ENCODE measurements around the gene AOC1. TPM values are rescaled to one million over a fixed set of nuclear protein-coding genes. Genes with fewer than 3 reads are reported as not detected.
"Not testable (repeated sequence)": the region's sequence is repeated elsewhere in the genome, so short reads cannot be mapped to it uniquely, and the experiment has no call there.

Gene AOC1
- total RNA-seq, 4 donors from 2014 or later: 0.69 TPM; not detected in 2

DNA sequence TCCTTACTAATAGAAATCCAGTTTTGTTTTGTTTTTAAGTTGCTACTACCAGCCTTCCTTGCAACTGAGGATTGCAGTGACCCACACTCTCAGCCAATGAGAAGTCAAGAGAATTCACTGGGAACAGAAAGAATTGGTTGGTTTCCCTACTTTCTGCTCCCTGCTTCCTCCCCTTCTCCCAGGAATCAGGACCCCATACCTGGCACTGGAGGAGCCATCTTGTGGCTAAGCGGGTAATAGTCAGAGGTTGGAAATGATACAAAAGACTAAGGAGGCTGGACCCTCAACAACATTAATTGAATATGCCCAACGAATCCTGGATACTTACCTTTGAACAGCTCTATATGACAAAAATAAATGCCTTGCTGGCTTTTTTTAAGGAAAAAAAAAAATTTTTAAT lies 45.5 kb upstream of the AOC1 start:
- H3K27ac ChIP-seq: no peak overlapping the region
- H3K9me3 ChIP-seq: peaks cover 0 to 24% (median 0%) of the 10 kb centered on the region in 3 donors
- no peaks in the 10 kb centered on the region for H3K4me1 ChIP-seq
- peaks cover 41% of the 10 kb centered on the region for H3K27me3 ChIP-seq
- H3K4me3 ChIP-seq: no peak overlapping the region
- 71 to 91% methylated on average over 1 to 2 of the region's 2 CpGs for WGBS, 2 donors (ENCODE audit: low coverage in 1 of 2)
- H3K36me3 ChIP-seq: peaks cover 0 to 31% of the 10 kb centered on the region in 2 donors
- ATAC-seq: no peak
- TF ChIP-seq POLR2AphosphoS5 (IDR thresholded peaks at IDR 0.05) (no peak), EP300 (IDR thresholded peaks at IDR 0.05) (no peak), POLR2A (IDR thresholded peaks at IDR 0.05) (no peak)
- TF ChIP-seq, protein P1, sequence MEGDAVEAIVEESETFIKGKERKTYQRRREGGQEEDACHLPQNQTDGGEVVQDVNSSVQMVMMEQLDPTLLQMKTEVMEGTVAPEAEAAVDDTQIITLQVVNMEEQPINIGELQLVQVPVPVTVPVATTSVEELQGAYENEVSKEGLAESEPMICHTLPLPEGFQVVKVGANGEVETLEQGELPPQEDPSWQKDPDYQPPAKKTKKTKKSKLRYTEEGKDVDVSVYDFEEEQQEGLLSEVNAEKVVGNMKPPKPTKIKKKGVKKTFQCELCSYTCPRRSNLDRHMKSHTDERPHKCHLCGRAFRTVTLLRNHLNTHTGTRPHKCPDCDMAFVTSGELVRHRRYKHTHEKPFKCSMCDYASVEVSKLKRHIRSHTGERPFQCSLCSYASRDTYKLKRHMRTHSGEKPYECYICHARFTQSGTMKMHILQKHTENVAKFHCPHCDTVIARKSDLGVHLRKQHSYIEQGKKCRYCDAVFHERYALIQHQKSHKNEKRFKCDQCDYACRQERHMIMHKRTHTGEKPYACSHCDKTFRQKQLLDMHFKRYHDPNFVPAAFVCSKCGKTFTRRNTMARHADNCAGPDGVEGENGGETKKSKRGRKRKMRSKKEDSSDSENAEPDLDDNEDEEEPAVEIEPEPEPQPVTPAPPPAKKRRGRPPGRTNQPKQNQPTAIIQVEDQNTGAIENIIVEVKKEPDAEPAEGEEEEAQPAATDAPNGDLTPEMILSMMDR (IDR thresholded peaks at IDR 0.05): no peak

DNA sequence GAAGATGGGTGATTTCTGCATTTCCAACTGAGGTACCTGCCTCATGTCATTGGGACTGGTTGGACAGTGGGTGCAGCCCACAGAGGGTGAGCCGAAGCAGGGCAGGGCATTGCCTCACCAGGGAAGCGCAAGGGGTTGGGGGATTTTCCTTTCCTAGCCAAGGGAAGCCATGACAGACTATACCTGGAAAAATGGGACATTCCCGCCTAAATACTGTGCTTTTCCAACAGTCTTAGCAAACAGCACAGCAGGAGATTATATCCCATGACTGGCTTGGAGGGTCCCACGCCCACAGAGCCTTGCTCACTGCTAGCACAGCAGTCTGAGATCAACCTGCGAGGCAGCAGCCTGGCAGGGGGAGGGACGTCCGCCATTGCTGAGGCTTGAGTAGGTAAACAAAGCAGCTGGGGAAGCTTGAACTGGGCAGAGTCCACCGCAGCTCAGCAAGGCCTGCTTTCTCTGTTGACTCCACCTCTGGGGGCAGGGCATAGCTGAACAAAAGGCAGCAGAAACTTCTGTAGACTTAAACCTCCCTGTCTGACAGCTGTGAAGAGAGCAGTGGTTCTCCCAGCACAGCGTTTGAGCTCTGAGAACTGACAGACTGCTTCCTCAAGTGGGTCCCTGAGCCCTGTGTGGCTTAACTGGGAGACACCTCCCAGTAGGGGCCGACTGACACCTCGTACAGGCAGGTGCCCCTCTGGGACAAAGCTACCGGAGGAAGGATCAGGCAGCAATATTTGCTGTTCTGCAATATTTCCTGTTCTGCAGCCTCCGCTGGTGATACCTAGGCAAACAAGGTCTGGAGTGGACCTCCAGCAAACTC lies 44.5 kb upstream of the AOC1 start:
- not testable (repeated sequence) for H3K4me3 ChIP-seq, H3K27ac ChIP-seq, H3K4me1 ChIP-seq, ATAC-seq
- H3K36me3 ChIP-seq: peaks cover 0 to 26% of the 10 kb centered on the region in 2 donors
- H3K27me3 ChIP-seq: peaks cover 31% of the 10 kb centered on the region
- WGBS, 2 donors (ENCODE audit: low coverage in 1 of 2): 90% methylated on average over 2 of the region's 13 CpGs; no CpG with 5 or more reads in 1 of the 2 donors
- peaks cover 0 to 24% (median 0%) of the 10 kb centered on the region in 3 donors for H3K9me3 ChIP-seq

DNA sequence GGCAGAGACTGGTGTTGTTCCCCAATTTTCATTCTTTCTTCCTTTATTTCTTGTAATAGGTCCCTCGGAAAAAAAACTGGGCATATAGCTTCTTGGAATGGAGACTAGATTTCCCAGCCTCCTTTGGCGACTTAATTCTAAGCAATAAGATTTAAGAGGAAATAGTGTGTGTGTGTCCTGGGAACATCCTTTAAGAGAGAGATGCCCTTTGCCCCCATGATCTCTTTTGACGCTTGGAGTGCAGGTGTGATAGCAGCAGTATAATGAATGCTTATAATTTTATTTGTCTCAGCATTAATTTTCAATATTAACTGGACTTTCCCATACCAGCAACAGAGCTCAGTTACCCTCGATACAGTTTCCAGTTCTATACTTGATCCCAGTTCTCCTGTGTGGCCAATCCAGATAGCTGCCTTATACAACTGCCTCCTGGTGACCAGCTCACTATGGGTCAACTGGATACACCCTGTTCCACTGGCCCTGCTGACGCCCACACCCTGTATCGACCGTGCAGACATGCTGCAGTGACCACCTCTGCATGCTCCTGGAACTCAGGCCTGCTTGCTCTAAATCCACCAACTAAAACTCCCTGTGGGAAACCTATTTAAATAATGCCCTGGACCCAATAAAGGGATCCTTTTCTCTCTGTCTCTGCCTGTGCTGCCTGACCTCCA lies 37.9 kb upstream of the AOC1 start:
- Histone ChIP-seq H3K36me3 (no peaks in the 10 kb centered on the region), H3K4me3 (no peak overlapping the region), H3K9me3 (peaks cover 0 to 29% (median 0%) of the 10 kb centered on the region in 3 donors), H3K27me3 (peaks cover 8% of the 10 kb centered on the region), H3K27ac (no peak overlapping the region), H3K4me1 (no peaks in the 10 kb centered on the region)
- TF ChIP-seq, protein P1 (IDR thresholded peaks at IDR 0.05): no peak
- TF ChIP-seq POLR2AphosphoS5 (IDR thresholded peaks at IDR 0.05) (no peak), EP300 (IDR thresholded peaks at IDR 0.05) (no peak), POLR2A (IDR thresholded peaks at IDR 0.05) (no peak)
- 70 to 80% methylated on average over 2 to 7 of the region's 7 CpGs for WGBS, 2 donors (ENCODE audit: low coverage in 1 of 2)
- no peak for ATAC-seq

DNA sequence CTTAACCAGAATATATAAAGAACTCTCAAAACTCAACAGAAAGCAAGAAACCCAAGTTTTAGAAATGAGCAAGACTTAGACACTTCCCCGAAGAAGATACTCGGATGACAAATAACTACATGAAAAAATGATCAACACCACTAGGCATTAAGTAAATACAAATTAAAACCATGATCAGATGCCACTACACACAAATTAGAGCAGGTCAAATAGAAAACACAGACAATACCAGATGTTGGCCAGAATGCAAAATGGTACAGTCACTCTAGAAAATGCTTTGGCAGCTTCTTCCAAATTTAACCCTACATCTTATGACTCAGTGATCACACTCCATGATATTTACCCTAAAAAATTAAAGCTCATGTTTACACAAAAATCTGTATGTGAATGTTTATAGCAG lies 33.3 kb upstream of the AOC1 start:
- peaks cover 8% of the 10 kb centered on the region for H3K27me3 ChIP-seq
- WGBS, 2 donors (ENCODE audit: low coverage in 1 of 2): 83 to 100% methylated on average over 2 of the region's 2 CpGs
- H3K4me1 ChIP-seq: no peaks in the 10 kb centered on the region

DNA sequence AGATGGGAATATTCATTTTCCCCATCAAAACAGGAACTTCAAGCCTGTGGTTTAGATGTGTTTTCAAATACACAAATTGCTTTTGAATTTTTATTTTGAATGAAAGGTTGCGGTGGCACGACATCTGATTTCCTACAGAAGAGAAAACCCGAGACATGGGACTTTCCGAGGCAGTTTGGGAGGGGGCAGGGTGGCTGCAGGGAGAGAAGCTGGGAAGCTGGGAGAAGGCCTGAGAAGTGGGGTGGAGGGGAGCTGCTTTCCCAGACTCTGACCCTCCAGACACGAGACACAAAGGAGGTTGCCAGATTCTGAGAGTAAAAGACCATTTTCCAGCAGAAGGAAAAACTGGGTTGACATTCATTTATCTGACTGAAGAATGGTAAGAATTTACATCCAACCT lies 32.2 kb upstream of the AOC1 start:
- no peaks in the 10 kb centered on the region for H3K4me1 ChIP-seq
- H3K4me3 ChIP-seq: no peak overlapping the region
- H3K36me3 ChIP-seq: no peaks in the 10 kb centered on the region
- WGBS, 2 donors (ENCODE audit: low coverage in 1 of 2): 32 to 47% methylated on average over 4 to 5 of the region's 5 CpGs
- no peak overlapping the region for H3K27ac ChIP-seq
- H3K9me3 ChIP-seq: peaks cover 0 to 22% (median 1%) of the 10 kb centered on the region in 3 donors
- no peak for ATAC-seq
- TF ChIP-seq, protein P1 (IDR thresholded peaks at IDR 0.05): no peak
- TF ChIP-seq POLR2AphosphoS5 (IDR thresholded peaks at IDR 0.05) (no peak), POLR2A (IDR thresholded peaks at IDR 0.05) (no peak), EP300 (IDR thresholded peaks at IDR 0.05) (no peak)
- H3K27me3 ChIP-seq: peaks cover 4% of the 10 kb centered on the region

More for the DNA sequence above, 33.3 kb upstream of the AOC1 start:
- no peak for ATAC-seq
- H3K4me3 ChIP-seq: no peak overlapping the region
- no peaks in the 10 kb centered on the region for H3K36me3 ChIP-seq
- TF ChIP-seq POLR2AphosphoS5 (IDR thresholded peaks at IDR 0.05): no peak
- no peak for TF ChIP-seq POLR2A (IDR thresholded peaks at IDR 0.05)
- TF ChIP-seq EP300 (IDR thresholded peaks at IDR 0.05): no peak
- TF ChIP-seq, protein P1 (IDR thresholded peaks at IDR 0.05): no peak
- H3K27ac ChIP-seq: no peak overlapping the region
- peaks cover 0 to 29% (median 1%) of the 10 kb centered on the region in 3 donors for H3K9me3 ChIP-seq

Data from gastroesophageal sphincter (tissue), 4 donors.